WTC11 (cell line): ENCODE results near the gene RRP8.

Experiments
- ATF6 ChIP-seq: sonication (generic); formaldehyde crosslinking; IDR thresholded peaks from 2 replicates; pipeline ENCODE4 v1.8.1; 2023; ENCODE audit warnings: mild to moderate bottlenecking, missing genetic modification reagents
- ESRRA ChIP-seq: sonication (generic); formaldehyde crosslinking; IDR thresholded peaks from 2 replicates; pipeline ENCODE4 v1.8.1; 2022; ENCODE audit warnings: mild to moderate bottlenecking, missing genetic modification reagents, borderline replicate concordance
- FOXJ3 ChIP-seq: sonication (generic); formaldehyde crosslinking; IDR thresholded peaks from 2 replicates; pipeline ENCODE4 v1.9.0; 2021; ENCODE audit warnings: missing genetic modification reagents, mild to moderate bottlenecking, borderline replicate concordance
- FOXP4 ChIP-seq: sonication (generic); formaldehyde crosslinking; IDR thresholded peaks from 2 replicates; pipeline ENCODE4 v1.8.0; 2022; ENCODE audit warnings: mild to moderate bottlenecking, missing genetic modification reagents
- MAX ChIP-seq: sonication (generic); formaldehyde crosslinking; IDR thresholded peaks from 2 replicates; pipeline ENCODE4 v1.8.0; 2022; ENCODE audit warnings: mild to moderate bottlenecking, missing genetic modification reagents
- MLX ChIP-seq: sonication (generic); formaldehyde crosslinking; IDR thresholded peaks from 2 replicates; pipeline ENCODE4 v1.8.1; 2023; ENCODE audit warnings: mild to moderate bottlenecking, missing genetic modification reagents, moderate library complexity
- NFE2L1 ChIP-seq: sonication (generic); formaldehyde crosslinking; IDR thresholded peaks from 2 replicates; pipeline ENCODE4 v1.8.1; 2023; ENCODE audit warnings: missing genetic modification reagents
- NR1H2 ChIP-seq: sonication (generic); formaldehyde crosslinking; IDR thresholded peaks from 2 replicates; pipeline ENCODE4 v1.9.0; 2021; ENCODE audit warnings: mild to moderate bottlenecking, moderate library complexity, missing genetic modification reagents
- ZNF232 ChIP-seq: sonication (generic); formaldehyde crosslinking; IDR thresholded peaks from 2 replicates; pipeline ENCODE4 v1.8.0; 2022; ENCODE audit warnings: mild to moderate bottlenecking, missing genetic modification reagents
- ZNF416 ChIP-seq: fragments of 250-450 bp; sonication (Bioruptor Pico); IDR thresholded peaks from 2 replicates; pipeline ENCODE4 v1.9.0; 2021; ENCODE audit warnings: mild to moderate bottlenecking, inconsistent platforms
- ZNF423 ChIP-seq: fragments of 250-450 bp; sonication (Bioruptor Pico); IDR thresholded peaks from 2 replicates; pipeline ENCODE4 v2.1.2; 2022; ENCODE audit warnings: mild to moderate bottlenecking, moderate library complexity
- TF ChIP-seq, protein P1 (sequence below): fragments of 200-600 bp; IDR thresholded peaks from 2 replicates; pipeline ENCODE4 v1.8.0; 2022; ENCODE audit warnings: antibody characterized with exemption
- TF ChIP-seq, protein P2 (sequence below): sonication (generic); formaldehyde crosslinking; IDR thresholded peaks from 2 replicates; pipeline ENCODE4 v1.8.0; 2023; ENCODE audit warnings: missing genetic modification reagents, mild to moderate bottlenecking, borderline replicate concordance
- TF ChIP-seq, protein P3 (sequence below): sonication (generic); formaldehyde crosslinking; IDR thresholded peaks from 2 replicates; pipeline ENCODE4 v1.8.0; 2022; ENCODE audit warnings: mild to moderate bottlenecking, missing genetic modification reagents

DNA sequence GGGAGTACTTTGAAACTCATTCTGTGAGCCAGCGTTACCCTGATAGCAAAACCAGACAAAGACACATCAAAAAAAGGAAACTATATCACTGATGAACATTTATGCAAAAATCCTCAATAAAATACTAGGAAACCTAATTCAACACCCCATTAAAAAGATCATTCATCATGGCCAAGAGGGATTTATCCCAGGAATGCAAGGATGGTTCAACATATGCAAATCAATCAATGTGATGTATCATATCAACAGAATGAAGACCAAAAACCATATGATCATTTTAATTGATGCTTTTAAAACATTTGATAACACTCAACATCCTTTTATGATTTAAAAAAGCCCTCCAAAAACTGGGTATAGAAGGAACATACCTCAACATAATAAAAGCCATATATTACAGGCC is 19.8 kb downstream of the RRP8 start:
- TF ChIP-seq MAX (no peak), MLX (CRISPR knock-in tag) (no peak), FOXP4 (no peak), NFE2L1 (CRISPR knock-in tag) (no peak), ZNF416 (CRISPR knock-in tag) (no peak), ATF6 (CRISPR knock-in tag) (no peak), FOXJ3 (CRISPR knock-in tag) (no peak), ESRRA (no peak), NR1H2 (CRISPR knock-in tag) (no peak), ZNF423 (CRISPR knock-in tag) (no peak), ZNF232 (CRISPR knock-in tag) (no peak)
- TF ChIP-seq, protein P1, sequence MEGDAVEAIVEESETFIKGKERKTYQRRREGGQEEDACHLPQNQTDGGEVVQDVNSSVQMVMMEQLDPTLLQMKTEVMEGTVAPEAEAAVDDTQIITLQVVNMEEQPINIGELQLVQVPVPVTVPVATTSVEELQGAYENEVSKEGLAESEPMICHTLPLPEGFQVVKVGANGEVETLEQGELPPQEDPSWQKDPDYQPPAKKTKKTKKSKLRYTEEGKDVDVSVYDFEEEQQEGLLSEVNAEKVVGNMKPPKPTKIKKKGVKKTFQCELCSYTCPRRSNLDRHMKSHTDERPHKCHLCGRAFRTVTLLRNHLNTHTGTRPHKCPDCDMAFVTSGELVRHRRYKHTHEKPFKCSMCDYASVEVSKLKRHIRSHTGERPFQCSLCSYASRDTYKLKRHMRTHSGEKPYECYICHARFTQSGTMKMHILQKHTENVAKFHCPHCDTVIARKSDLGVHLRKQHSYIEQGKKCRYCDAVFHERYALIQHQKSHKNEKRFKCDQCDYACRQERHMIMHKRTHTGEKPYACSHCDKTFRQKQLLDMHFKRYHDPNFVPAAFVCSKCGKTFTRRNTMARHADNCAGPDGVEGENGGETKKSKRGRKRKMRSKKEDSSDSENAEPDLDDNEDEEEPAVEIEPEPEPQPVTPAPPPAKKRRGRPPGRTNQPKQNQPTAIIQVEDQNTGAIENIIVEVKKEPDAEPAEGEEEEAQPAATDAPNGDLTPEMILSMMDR: no peak
- TF ChIP-seq, protein P2, sequence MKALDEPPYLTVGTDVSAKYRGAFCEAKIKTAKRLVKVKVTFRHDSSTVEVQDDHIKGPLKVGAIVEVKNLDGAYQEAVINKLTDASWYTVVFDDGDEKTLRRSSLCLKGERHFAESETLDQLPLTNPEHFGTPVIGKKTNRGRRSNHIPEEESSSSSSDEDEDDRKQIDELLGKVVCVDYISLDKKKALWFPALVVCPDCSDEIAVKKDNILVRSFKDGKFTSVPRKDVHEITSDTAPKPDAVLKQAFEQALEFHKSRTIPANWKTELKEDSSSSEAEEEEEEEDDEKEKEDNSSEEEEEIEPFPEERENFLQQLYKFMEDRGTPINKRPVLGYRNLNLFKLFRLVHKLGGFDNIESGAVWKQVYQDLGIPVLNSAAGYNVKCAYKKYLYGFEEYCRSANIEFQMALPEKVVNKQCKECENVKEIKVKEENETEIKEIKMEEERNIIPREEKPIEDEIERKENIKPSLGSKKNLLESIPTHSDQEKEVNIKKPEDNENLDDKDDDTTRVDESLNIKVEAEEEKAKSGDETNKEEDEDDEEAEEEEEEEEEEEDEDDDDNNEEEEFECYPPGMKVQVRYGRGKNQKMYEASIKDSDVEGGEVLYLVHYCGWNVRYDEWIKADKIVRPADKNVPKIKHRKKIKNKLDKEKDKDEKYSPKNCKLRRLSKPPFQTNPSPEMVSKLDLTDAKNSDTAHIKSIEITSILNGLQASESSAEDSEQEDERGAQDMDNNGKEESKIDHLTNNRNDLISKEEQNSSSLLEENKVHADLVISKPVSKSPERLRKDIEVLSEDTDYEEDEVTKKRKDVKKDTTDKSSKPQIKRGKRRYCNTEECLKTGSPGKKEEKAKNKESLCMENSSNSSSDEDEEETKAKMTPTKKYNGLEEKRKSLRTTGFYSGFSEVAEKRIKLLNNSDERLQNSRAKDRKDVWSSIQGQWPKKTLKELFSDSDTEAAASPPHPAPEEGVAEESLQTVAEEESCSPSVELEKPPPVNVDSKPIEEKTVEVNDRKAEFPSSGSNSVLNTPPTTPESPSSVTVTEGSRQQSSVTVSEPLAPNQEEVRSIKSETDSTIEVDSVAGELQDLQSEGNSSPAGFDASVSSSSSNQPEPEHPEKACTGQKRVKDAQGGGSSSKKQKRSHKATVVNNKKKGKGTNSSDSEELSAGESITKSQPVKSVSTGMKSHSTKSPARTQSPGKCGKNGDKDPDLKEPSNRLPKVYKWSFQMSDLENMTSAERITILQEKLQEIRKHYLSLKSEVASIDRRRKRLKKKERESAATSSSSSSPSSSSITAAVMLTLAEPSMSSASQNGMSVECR (CRISPR knock-in tag): no peak
- TF ChIP-seq, protein P3, sequence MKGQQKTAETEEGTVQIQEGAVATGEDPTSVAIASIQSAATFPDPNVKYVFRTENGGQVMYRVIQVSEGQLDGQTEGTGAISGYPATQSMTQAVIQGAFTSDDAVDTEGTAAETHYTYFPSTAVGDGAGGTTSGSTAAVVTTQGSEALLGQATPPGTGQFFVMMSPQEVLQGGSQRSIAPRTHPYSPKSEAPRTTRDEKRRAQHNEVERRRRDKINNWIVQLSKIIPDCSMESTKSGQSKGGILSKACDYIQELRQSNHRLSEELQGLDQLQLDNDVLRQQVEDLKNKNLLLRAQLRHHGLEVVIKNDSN (CRISPR knock-in tag): no peak
